ENCODE measurements around the gene B4GAT1.

B4GAT1 gene

GRCh38 chr11:66297610-66298009, 49.8 kb downstream of the B4GAT1 start:
- DNase-seq (ENCODE audit: low read depth, low spot score), result no peak
- H3K4me1 ChIP-seq (ENCODE audit: control insufficient read depth, insufficient read depth, low read length), result peaks cover 2% of the 10 kb centered on the region; the same call in 1 of the 2 replicates
- H3K36me3 ChIP-seq (ENCODE audit: control insufficient read depth, insufficient read depth, low read length), result no peaks in the 10 kb centered on the region
- no peak overlapping the region for H3K27ac ChIP-seq (ENCODE audit: low read length)
- H3K27me3 ChIP-seq (ENCODE audit: control insufficient read depth, insufficient read depth, low read length), result no peaks in the 10 kb centered on the region
- WGBS (ENCODE audit: insufficient coverage, insufficient read length), result no CpG with 5 or more reads among the region's 8 CpGs
- H3K4me3 ChIP-seq (ENCODE audit: low read length), result no peak overlapping the region
- no peaks in the 10 kb centered on the region for H3K9me3 ChIP-seq (ENCODE audit: control insufficient read depth, insufficient read depth, low read length)

Measured in iPS DF 6.9 (cell line).